HG03159 (cell line): ENCODE data around the gene ELP4.

Source experiments
- ATAC-seq: cut with Tn5 transposase; IDR thresholded peaks from one replicate; pipeline ENCODE4 v1.9.1; 2021; ENCODE audit warnings: mild to moderate bottlenecking, moderate library complexity; ENCODE audit not compliant: unreplicated experiment

Gene ELP4

DNA sequence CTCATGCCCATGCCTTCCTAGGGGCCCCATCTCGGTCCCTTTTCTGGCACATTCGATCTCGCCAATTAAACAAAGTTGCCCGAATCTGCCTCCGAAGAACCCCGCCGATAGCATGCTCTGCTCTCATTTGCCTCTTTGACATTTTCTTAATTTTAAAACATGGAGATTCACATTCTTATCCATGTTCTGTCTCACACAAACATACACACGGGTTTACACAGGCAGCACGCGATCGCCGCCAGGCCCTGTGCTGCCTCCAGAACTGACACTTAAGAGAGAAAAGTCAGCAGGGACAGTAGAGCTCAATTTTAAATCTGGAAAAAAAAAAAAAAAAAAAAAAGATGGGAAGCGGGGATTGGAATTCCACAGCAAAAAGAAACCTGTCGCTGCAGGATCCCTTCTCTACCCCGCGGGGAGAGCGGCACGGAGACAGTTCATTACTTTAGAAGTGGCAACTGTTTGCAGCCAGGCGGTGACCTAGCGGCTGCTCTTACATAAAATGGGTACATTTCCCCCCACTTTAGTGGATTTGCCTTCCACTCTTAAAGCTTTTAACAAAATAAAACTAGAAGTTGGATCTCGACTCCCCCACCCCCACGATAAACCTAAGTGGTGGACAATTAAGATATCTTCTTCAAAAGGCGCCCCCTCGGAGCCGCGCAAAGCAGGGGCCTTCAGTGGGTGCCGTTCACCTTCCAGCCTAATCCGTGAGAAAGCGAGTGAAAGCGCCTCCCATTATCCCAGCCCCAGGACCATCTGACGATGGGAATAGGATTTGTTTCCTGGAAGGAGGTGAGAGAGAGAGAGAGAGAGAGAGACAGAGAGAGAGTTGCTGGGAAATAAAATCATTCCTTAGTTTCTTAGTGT, 287.9 kb downstream of the ELP4 start:
- ATAC-seq: no peak

DNA sequence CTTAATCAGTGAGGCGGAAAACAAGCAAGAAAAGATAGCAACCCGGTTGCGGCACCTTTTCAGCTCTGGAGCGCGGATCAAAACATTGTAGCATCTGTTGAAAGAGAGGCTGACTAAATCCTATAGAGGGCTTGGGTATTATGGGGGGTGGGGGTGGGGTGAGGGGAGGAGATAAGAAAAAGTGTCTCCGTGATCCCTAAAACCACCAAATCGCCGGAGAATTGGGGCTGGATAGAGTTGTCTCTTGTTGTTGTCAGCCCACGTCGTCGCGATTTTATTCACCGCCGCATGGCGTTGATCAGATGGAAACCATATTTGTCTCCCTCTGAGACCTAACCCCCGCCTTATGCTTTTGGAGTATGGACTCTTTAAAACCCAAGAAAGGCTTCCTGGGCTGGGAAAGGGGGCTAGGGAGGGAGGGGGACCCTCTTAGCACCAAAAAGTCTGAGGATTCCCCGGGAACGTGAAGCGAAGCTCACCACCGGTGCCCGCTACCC, 288.5 kb downstream of the ELP4 start:
- no peak for ATAC-seq

DNA sequence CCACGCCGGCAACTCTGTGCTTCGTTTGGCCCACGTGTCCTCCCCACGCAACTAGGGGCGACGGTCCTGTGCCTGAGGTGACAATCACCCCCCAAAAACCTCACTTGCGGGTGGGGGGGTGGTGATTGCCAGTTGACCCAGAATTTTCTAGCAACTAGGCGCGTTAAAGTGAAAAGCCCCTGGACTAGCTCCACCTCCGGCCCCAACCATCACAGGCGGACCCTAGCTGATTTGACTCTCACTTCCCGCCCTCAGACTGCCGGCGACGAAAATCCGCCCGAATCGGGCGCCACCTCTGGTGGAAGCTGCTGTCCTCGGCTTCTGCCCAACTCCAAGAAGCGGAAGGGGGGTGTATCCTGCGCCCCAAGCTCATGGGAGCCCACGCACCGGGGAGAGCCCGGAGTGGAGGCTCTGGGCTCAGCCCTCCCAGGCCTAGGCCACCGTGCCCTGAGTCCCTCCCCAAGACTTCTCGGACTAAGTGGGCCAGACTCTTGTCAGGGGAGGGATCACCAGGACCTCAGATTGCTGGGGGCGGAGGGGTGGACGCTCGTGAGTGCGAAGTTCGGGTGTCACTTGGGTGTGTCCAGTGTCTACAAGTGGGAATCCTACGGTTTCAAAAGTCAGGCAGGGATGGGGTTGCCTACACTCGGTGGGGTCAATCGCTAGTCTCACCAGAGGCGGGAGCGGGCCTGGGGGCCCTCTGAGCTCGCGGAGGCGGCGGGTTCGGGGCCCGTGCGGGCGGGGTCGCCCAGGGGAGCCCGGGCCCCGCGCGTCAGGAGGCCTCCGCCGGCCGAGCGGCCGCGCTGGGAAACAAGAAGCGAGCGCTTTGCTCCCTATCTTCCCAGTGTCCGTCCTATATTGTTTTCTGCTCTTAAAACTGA, 289.2 kb downstream of the ELP4 start:
- ATAC-seq: no peak

DNA sequence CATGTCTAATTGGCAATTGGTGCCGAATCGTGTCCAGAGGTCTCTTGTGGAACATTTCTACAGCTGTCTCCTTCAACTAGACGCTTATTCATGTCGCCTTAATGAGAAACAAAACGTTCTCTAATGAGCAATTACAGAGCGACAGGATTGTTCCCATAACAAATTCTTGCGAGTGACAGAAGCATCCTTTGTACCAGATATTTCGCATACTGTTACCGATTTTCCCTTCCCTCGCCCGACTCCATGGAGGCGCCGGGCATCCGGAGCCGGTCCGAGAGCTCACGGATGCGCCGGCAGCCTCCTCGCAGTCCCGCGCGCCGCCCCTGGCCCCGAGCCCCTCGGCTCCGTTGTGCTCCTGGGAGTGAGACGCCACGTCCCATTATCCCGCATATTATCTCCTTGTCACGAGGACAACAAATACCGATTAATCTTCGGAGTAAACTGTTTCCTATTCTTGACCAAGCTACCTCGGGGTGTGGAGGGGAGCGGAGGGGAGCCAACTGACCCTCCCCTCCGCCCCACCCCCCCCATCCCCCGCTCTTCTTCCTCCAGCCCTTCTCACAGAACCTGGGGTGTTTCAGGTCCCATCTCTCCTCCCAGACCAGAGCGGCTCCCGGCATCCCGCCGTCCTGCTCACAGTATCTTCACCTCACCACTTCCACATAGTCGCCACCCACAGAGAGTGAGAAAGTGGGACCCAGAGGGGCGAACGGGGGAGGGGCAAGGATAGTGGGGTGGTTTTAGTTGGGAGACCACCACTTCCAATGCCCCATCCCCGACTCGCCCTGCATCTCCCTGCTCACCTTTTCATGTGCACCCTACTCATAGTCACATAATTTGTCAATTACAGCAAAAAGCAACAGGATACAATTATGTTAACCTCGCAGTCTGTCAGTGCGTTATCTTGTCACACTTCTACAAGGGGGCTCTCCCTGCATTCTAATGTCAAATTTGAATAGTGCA, 290.1 kb downstream of the ELP4 start:
- no peak for ATAC-seq

DNA sequence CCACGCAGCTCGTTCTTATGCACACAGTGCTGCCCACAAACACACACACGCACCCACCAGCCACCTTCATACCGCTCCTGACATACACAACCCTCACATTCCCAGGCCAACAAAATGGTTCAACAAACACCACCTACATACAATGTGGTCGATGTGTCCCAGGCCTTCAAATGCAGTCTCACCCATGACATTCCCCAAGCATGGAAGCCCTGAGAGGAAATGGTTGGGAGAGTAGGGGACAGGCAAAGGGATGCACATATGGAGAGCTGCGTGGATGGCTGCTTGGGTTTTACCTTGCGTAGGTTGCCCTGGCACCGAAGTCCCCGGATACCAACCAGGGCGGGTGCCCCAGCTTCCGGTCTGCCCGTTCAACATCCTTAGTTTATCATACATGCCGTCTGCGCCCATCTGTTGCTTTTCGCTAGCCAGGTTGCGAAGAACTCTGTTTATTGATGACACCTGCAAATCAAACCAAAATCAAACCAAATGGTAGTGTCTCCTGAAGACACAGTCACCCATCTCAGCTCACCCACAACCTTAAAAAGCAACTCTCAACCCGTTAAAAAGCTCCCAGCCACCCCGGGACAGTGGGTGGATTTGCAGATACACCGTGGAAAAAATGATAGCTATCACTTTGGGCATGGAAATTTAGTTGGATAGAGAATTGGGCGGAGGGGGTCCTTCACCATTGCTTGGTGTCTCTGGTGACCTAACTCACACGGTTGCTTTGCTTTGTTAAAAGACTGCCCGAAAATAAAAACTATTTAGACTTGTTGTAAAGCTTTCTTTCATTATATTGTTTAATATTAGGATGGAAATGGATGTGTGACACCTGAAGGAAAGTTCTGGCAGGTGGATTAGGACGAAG, 291.1 kb downstream of the ELP4 start:
- no peak for ATAC-seq

DNA sequence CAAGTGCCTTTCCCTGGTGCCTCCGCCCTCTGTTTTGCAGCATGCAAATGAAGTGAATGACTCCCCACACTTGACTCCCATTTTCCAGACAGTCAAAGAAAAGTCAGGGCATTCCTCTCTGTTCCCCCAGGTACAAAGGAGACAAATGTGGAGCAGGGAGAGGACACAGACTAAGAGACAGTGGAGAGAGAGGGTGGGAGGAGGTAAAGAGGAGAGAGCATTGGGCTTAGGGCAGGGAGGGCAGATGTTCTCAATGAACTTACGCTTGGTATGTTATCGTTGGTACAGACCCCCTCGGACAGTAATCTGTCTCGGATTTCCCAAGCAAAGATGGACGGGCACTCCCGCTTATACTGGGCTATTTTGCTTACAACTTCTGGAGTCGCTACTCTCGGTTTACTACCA, 291.7 kb downstream of the ELP4 start:
- no peak for ATAC-seq

DNA sequence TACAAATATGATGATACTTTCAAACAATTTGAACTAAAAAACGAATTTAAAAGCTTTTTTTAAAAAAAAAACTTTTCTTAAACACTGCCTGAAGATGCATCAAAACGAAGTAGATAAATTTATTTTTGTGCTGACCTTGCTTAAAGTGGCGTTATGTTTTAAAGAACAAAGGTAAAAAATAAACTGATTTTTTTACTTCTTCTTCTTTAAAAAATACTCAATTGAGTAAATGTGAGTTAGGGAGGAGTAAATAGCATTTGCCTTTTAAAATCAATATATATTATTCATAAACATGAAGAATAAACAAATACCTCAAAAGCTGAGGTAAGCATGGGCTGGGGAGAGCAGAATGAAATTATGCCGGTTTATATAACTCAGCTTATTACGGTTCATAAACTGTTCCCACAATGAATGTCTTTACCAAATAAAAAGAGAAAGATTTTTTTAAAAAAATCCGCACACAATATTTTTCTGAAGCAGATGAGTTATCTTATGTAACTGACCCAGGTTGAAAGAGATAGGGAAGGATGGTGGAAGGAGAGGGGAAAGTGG, 292.5 kb downstream of the ELP4 start:
- ATAC-seq: no peak

DNA sequence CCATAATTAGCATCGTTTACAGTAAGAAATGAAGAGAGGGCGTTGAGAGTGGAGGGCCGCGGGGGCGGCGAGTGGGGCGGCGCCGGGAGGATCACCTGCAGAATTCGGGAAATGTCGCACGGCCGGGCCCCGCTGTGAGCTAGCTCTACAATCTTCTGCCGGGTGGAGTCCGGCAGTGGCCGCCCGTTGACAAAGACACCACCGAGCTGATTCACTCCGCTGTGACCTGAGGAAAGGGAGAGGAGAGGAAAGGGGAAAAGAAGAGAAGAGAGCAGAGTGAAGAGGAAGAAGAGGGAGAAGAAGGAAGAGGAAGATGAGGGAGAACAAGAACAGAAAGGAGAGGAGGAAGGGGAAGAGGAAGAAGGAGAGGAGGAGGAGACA, 293.0 kb downstream of the ELP4 start:
- no peak for ATAC-seq

DNA sequence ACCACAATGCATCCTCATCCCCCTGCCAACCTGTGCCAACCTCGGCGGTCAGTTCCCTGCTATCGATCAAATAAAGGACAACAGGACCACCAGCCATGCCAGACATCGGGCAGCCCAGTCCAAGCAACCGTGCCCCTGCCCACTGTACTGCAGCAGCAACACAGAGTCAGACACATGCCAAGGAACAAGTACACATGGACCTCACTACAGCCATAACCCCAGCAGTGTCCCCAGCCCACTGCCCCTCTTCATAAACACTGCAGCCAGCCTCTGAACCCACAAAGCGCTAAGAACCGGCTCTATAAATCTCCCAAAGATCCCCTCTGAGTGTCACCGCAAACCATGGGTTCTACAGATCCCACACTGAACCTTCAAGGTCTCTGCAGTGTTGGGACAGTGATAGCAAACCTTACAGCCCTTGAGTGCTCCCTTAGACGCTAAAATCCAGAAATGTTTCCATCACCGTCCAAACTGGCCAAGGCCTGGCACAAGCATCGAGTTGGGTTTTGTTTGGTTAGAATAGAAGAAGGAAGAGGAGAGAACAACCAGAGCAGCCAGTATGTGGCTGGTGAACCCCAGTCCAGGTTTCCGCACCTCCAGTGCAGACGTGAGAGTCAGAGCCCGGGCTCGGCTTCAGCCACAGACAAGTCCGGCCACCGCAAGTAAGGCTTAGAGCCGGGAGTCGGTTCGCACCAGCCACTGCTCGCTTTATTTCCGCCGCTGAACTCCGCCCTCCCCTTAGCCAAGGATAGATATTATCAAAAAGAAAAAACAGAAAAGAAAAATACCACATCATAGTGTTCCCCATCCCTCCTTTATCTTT, 293.6 kb downstream of the ELP4 start:
- ATAC-seq: no peak

DNA sequence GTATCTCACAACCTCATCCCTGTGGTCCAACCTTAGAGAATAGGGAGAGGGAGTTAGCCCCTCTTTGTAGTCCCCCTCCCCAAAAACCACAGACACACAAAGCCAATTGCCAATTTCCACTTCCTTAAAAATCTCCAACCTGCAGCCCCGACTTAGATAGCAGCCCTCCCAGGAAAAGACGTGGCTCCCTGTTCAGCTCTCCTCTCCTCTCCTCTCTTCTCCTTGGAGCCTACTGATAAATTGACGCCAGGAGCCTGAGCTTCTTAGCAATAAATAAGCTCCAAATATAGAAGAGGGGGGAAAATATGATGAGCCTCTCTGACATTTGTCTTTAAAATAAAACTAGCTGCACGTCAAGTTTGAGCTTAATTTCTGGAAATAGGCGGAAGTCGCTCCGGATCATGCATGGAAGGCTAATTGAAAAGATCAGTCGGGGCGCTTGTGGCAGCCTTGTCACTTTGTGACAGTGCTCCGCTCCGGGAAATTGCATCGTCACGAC, 294.3 kb downstream of the ELP4 start:
- no peak for ATAC-seq

DNA sequence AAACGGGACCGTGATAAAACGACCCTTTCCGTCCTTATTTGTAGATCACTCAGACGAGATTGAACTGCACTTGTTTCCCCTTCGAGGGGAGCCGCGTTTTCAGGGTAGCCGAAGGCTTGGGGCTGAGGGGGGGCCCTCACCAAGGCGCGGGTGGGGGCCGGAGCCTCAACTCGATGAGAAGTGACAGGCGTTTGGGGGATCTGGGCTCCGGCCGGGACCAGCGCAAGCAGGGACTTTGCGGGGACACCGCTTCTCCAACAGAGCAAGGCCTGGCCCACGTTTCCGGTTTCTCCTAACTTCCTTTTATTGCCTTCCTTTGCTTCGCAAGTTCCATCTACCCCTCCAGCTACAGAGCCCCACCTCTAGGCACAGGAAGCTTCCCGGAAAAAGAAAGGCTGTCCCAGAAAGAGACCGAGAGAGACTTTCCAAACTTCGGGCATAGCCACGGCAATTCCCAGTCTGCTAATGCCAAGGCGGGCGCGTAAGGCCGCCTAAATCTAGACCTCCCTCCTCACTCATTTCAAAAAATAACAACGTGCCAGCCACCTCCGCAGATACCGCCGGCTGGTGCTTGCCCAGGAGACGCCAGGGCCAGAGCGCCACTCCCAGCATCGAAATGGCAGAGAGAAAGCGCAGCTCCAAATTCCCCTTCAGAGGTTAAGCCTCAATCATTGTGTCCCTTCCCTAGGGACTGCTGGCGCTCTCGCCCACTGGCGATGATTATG, 294.9 kb downstream of the ELP4 start:
- no peak for ATAC-seq

DNA sequence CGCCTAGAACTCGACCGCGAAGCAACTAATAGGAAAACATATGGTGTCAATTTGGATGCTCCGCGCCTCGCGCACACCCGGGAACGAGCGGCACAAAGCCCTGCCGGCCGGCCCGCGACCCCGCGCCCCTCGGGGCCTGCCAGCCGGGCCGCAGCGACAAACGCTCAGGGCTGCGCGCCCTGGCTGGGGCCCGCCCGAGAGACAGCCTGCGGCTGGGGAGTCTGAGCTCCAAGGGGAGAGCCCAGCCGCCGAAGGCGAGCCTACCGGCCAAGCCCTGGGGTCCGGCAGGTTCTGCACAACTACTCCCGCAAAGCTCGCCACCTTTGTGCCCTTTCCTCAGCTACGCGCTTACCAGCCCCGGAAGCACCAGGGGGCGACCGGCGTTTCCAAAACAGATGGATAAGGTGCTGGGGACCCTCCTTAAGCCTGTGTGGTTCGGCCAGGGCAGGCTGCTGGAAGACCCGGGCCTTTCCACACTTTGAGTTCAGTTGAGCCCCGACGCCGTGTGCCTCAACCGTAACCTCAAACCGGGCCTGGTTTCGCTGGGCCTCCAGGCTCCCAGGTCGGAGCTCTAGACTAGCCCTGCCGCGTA, 295.6 kb downstream of the ELP4 start:
- no peak for ATAC-seq

DNA sequence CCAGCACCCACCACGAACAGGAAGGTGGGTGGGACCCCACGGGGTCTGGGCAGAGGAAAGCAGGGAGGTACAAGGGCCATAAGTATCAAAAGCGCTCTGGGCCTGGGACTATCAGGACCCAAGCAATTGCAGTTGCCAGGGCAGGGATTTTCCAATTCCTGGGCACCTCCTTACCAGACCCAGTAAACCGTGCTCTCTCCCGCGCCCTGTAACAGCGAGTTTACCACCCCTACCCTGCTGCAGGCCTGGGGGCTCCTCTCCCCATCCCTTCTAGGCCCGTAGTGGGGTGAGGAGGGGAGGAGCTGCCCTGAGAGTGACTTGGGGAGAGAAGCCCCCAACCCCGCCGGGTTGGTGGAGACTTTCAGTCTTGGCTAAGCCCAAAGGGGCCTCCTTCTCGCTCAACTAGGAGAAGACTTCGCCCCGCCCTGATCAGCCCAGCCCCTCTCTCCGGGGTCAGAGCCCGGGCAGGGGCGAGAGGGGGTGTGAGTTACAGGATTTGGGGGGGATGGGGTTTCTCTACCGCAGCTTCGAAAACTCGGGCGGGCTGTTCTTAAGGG, 296.1 kb downstream of the ELP4 start:
- ATAC-seq: no peak

DNA sequence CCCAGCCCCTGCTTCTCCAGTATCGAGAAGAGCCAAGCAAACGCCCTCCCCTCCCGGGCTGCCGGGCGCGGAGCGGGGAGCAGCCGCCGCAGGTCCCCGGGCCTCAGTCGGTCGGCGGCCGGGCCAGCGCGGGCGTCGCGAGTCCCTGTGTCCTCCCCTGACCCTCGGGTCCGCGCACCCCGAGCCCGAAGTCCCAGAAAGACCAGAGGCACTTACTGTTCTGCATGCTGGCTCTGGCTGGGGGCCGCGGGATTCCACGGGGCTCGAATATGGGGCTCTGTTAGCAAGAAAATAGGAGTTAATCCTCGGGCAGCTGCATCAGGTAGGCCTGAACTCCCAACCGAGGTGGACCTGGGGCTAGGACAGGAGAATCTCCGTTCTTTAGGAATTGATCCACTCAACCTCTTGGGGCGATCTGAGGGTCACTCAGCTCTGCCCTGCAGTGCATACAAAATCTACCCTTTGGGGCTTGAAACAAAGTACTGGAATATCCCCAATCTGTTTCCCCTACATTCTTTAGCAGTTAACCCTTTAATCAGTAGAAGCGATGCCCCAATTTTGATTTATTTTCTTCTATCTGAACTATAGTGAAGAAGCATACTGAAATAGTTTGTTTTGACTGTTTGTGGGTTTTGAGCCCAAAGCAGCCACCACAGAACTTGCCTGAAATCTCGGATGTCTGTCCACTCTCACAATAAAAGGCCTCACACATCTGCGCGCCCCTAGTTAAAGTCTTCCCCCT, 296.8 kb downstream of the ELP4 start:
- no peak for ATAC-seq

DNA sequence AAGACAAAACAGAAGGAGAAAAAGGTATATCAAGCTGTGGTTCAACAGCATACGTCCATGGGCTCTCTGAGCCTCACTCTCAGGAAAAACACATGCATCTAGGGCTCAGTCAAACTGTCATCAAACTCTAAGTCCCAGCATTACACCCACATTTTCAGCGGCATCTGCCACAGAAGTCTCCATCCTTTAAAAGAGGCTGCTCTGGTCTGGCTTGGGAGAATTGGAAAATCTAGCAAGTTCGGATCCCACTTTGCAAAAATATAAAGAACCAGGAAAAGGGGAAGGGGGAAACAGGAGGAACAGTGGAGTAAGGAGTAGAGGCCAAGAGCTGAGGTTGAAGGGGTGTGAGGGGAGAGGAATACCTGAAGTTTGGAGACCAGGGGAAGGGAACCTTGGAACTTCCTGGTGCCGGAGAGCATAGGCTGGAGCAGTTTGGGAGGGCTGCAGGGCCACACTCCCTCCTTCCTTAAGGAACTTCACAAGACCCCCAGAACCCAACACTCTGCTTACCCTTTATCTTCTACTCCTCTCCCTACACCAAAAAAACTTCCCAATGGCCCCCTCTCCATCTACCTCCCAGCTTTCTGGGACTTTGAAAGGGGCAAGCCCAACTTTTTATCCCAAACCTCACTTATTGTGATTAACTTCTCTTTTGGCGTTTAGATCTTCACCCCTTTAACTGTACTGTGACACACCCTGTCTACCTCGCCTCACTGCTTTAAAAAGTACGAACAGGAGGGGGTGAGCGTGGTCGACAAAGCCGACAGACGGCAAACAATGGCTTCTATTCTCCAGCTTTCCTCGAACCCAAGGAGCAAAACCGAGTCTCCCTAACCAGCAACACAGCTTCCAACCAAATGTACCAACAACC, 297.6 kb downstream of the ELP4 start:
- ATAC-seq: no peak
